ENCODE results near the gene KRTAP5-1.

The KRTAP5-1 gene

GRCh38 chr11:1554981-1555712 is 29.9 kb downstream of the KRTAP5-1 start:
- no peak for FAIRE-seq
- TF ChIP-seq POLR2AphosphoS5 (IDR thresholded peaks at IDR 0.05; ENCODE audit: low read depth, low read length) (no peak), POU2F2 (IDR thresholded peaks at IDR 0.05; ENCODE audit: low read depth, low read length) (no peak), PAX5 (IDR thresholded peaks at IDR 0.05; ENCODE audit: insufficient read depth, low read length, severe bottlenecking) (no peak)

DNA sequence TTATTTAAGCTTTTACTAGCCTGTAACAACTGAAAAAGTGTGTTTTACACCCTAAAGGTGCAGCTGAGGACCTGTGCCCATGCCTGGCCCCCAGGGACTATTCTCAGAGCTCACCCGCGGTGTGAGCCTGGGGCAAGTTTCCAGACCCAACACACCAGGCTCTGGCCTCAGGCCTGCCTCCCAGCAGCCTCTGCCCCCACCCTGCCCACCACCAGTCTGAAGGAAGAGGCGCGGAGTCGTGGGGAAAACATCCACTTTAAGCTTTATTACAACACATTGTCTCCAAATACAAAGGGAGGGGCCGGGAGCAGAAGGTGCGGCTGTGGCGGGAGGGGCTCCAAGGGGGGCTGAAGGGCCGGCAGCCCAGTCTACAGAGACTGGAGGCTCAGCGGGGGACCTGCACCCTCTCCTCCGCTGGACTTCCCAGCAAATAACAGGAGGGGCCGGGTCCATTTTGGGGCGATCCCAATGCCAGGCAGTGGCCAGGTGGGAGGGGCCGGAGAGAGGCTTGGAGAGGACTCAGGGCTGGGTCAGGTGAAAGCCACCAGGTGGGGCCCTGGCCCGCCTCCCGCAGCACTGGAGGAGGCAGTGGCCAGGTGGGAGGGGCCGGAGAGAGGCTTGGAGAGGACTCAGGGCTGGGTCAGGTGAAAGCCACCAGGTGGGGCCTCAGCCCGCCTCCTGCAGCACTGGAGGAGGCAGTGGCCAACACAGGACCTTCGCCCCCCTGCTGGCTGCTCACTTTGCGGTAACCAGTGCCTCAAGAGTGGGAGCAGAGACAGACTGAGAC is 31.1 kb downstream of the KRTAP5-1 start:
- no peak for TF ChIP-seq POLR2AphosphoS5 (IDR thresholded peaks at IDR 0.05; ENCODE audit: low read depth, low read length)
- TF ChIP-seq SPI1 (IDR thresholded peaks at IDR 0.05; ENCODE audit: low read depth, low read length), result no peak
- TF ChIP-seq TAF1 (IDR thresholded peaks at IDR 0.05; ENCODE audit: low read depth, low read length), result no peak
- no peak for TF ChIP-seq PAX5 (IDR thresholded peaks at IDR 0.05; ENCODE audit: insufficient read depth, low read length, severe bottlenecking)
- no peak for TF ChIP-seq POU2F2 (IDR thresholded peaks at IDR 0.05; ENCODE audit: low read depth, low read length)
- TF ChIP-seq POLR2A (IDR thresholded peaks at IDR 0.05; ENCODE audit: low read depth, low read length), result no peak
- DNase-seq (ENCODE audit: insufficient read length, low spot score) (no peak), FAIRE-seq (no peak)

More at GRCh38 chr11:1554981-1555712, 29.9 kb downstream of the KRTAP5-1 start:
- no peak for DNase-seq (ENCODE audit: insufficient read length, low spot score)

GRCh38 chr11:1549338-1550330 is 35.4 kb downstream of the KRTAP5-1 start:
- TF ChIP-seq TAF1 (IDR thresholded peaks at IDR 0.05; ENCODE audit: low read depth, low read length) (no peak), SPI1 (IDR thresholded peaks at IDR 0.05; ENCODE audit: low read depth, low read length) (no peak), POLR2A (IDR thresholded peaks at IDR 0.05; ENCODE audit: low read depth, low read length) (no peak), POLR2AphosphoS5 (IDR thresholded peaks at IDR 0.05; ENCODE audit: low read depth, low read length) (no peak), POU2F2 (IDR thresholded peaks at IDR 0.05; ENCODE audit: low read depth, low read length) (no peak), PAX5 (IDR thresholded peaks at IDR 0.05; ENCODE audit: insufficient read depth, low read length, severe bottlenecking) (no peak)
- DNase-seq (ENCODE audit: insufficient read length, low spot score) (no peak), FAIRE-seq (no peak)

DNA sequence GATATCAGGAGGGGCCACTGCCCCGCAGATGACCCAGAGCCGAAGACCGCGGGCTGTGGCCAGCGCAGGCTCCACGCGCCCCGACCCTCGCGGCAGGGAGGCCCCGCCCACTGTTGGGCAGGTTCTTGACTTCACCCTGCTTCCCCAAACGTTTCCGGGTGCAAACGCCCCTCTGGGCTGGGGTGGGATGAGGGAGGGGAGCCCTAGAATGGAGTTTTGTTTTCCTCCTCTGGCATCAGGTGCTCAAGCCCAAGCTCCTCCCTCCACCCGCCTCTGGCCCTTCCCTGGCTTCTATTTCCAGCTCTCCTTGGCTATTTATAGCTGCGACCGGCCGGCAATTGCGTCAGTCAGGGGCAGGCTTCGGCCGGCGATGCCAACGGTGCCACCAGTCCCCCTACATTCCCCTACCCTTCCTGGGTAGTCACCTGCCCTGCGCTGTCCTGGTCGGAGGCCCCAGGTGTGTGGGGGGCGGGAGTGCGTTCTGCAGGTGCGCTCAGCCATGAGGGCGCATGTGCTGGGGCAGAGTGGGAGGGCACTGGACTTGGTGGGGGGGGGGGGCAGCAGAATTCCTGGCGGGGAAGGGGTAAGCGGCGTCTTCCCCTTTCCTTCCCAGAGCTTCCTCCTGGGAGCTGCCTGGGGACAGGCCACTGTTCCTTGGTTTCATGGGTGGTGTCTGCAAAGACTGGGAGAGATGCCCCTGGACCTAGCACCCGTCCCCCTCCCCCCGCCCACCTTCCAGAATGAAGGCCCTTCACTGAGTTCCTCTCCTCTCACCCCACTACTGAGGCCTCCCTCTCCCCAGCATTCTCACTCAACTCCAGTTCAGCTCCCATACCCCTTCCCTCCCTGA is 36.6 kb downstream of the KRTAP5-1 start:
- FAIRE-seq (no peak), DNase-seq (ENCODE audit: insufficient read length, low spot score) (no peak)
- TF ChIP-seq POLR2AphosphoS5 (IDR thresholded peaks at IDR 0.05; ENCODE audit: low read depth, low read length) (no peak), PAX5 (IDR thresholded peaks at IDR 0.05; ENCODE audit: insufficient read depth, low read length, severe bottlenecking) (no peak), TAF1 (IDR thresholded peaks at IDR 0.05; ENCODE audit: low read depth, low read length) (no peak), POLR2A (IDR thresholded peaks at IDR 0.05; ENCODE audit: low read depth, low read length) (no peak), POU2F2 (IDR thresholded peaks at IDR 0.05; ENCODE audit: low read depth, low read length) (no peak), SPI1 (IDR thresholded peaks at IDR 0.05; ENCODE audit: low read depth, low read length) (no peak)

GRCh38 chr11:1547467-1548098 is 37.5 kb downstream of the KRTAP5-1 start:
- DNase-seq (ENCODE audit: insufficient read length, low spot score) (no peak), FAIRE-seq (no peak)
- TF ChIP-seq POLR2AphosphoS5 (IDR thresholded peaks at IDR 0.05; ENCODE audit: low read depth, low read length), result no peak
- no peak for TF ChIP-seq POLR2A (IDR thresholded peaks at IDR 0.05; ENCODE audit: low read depth, low read length)
- no peak for TF ChIP-seq TAF1 (IDR thresholded peaks at IDR 0.05; ENCODE audit: low read depth, low read length)
- TF ChIP-seq PAX5 (IDR thresholded peaks at IDR 0.05; ENCODE audit: insufficient read depth, low read length, severe bottlenecking), result no peak
- no peak for TF ChIP-seq SPI1 (IDR thresholded peaks at IDR 0.05; ENCODE audit: low read depth, low read length)
- no peak for TF ChIP-seq POU2F2 (IDR thresholded peaks at IDR 0.05; ENCODE audit: low read depth, low read length)

DNA sequence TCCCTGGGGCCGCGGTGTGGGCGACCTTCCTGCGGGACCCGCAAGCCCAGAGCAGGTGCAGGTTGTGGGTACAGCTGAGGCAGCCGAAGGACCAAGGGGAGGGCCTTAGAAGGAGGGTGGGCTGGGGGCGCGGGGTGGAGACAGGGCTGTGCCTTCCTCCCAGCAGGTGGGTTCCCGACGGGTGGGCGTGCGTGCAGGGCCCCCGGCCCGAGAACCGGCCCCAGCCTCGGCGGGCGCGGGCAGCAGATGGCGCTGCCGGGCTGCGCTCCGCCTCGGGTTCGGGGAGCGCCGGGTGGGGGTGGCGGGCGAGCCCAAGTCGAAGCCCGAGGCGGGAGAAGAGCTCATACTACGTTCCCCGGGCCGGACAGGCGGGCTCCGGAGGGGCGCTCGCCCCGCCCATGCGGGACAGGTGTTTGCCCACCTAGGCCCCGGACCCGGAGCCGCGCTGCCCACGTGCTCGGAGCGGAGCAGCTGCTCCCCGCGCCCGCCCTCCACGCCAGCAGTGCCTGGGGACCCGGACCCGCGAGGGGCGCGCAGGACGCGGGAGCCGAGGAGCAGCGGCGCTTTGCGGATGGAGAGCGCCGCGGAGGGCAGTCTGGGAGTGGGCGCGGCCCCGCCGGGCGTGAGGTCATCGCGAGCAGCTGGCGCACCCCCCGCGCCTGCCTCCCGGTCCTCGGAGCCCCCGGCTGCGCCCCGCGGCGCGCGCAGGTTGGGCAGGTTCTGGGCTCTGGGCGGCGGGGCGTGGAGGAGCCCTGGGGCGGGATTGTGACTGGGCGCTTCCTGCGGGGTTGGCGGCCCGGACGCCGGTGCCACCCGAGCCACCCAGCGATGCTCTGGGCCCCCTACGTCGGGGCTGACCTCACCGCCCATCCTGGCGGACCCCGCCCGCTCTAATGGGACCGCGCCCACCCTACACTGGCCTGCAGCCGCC is 38.3 kb downstream of the KRTAP5-1 start:
- TF ChIP-seq SPI1 (IDR thresholded peaks at IDR 0.05; ENCODE audit: low read depth, low read length), result no peak
- TF ChIP-seq POLR2AphosphoS5 (IDR thresholded peaks at IDR 0.05; ENCODE audit: low read depth, low read length), result no peak
- no peak for TF ChIP-seq POLR2A (IDR thresholded peaks at IDR 0.05; ENCODE audit: low read depth, low read length)
- no peak for TF ChIP-seq TAF1 (IDR thresholded peaks at IDR 0.05; ENCODE audit: low read depth, low read length)
- TF ChIP-seq POU2F2 (IDR thresholded peaks at IDR 0.05; ENCODE audit: low read depth, low read length), result no peak
- no peak for TF ChIP-seq PAX5 (IDR thresholded peaks at IDR 0.05; ENCODE audit: insufficient read depth, low read length, severe bottlenecking)
- peak; percentile 48 for FAIRE-seq
- DNase-seq (ENCODE audit: insufficient read length, low spot score), result peak; percentile 88

DNA sequence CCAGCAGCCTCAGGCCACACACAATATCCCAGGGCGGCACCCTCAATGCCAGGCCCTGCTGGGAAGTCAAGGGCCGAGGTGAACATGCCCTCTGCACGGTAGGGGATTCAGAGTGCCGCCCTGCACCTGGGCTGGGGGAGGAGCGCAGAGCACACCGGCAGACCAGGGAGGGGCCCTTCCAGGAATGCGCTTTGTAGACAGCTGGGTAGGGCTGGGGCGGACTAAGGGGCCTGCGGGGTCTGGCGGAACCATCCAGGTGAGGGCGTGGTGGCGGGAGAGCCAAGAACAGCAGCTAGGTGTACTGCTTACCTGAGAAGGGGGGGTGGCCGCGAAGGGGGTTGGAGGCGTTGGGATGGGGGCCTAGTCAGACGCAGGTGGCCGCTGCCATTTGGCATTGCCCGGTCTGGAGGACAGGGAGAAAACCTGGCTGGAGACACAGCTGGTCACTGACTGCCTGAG is 39.0 kb downstream of the KRTAP5-1 start:
- TF ChIP-seq PAX5 (IDR thresholded peaks at IDR 0.05; ENCODE audit: insufficient read depth, low read length, severe bottlenecking), result no peak
- TF ChIP-seq POLR2AphosphoS5 (IDR thresholded peaks at IDR 0.05; ENCODE audit: low read depth, low read length), result no peak
- TF ChIP-seq POU2F2 (IDR thresholded peaks at IDR 0.05; ENCODE audit: low read depth, low read length), result no peak
- TF ChIP-seq SPI1 (IDR thresholded peaks at IDR 0.05; ENCODE audit: low read depth, low read length), result no peak
- DNase-seq (ENCODE audit: insufficient read length, low spot score), result no peak
- no peak for FAIRE-seq

All from GM12891 (cell line).